Activated naive CD8-positive, alpha-beta T cell treated with anti-CD3 and anti-CD28 coated beads, Interleukin-2, amount 50 U/mL, for 24 hours (primary cell): ENCODE data around the gene TCP1.
"Not testable (repeated sequence)": the region's sequence is repeated elsewhere in the genome, so short reads cannot be mapped to it uniquely, and the experiment has no call there.

Source experiments
- ATAC-seq: fragments of 150-1000 bp; cut with Tn5 transposase; one replicate; pipeline ENCODE4 v1.10.0; 2021
- DNase-seq: peaks from one replicate; pipeline ENCODE4 v3.0.0; 2021
- H3K27ac Mint-ChIP-seq: one replicate; pipeline ENCODE4 v1.8.0; 2021; ENCODE audit warnings: mild to moderate bottlenecking, mixed read lengths
- H3K27me3 Mint-ChIP-seq: one replicate; pipeline ENCODE4 v1.8.0; 2021; ENCODE audit warnings: mixed read lengths
- H3K36me3 Mint-ChIP-seq: one replicate; pipeline ENCODE4 v1.8.0; 2021; ENCODE audit warnings: low read depth, mixed read lengths
- H3K4me1 Mint-ChIP-seq: one replicate; pipeline ENCODE4 v1.8.0; 2021; ENCODE audit warnings: mixed read lengths
- H3K4me3 Mint-ChIP-seq: one replicate; pipeline ENCODE4 v1.8.0; 2021; ENCODE audit warnings: mild to moderate bottlenecking, moderate library complexity, mixed read lengths
- H3K9me3 Mint-ChIP-seq: one replicate; pipeline ENCODE4 v1.8.0; 2021; ENCODE audit warnings: mixed read lengths

TCP1 gene

GRCh38 chr6:159805440-159806020 is 16.1 kb upstream of the TCP1 start:
- Mint-ChIP-seq H3K27ac (no peak overlapping the region), H3K4me3 (no peak overlapping the region), H3K9me3 (no peaks in the 10 kb centered on the region), H3K27me3 (no peaks in the 10 kb centered on the region), H3K4me1 (peaks cover 2% of the 10 kb centered on the region), H3K36me3 (no peaks in the 10 kb centered on the region)
- no peak for ATAC-seq
- no peak for DNase-seq

DNA sequence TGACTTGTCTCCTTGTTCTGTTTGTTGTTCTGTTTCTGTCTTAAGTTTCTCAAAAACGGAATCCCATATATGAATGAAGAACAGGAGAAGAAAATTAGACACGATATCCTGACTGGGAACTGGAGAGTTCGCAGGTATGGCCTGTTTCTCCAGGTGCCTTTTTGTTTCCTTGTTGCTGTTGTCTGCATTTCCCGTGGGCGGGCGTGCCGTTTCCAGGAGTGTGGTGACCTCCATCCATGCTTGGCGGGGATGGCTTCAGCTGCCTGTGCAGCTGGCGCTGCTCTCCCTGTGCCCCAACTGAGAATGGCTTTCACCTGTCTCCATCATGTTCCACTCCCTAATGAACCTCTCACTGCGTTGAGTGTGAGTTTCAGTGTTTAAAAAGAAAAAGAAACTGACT is 15.1 kb upstream of the TCP1 start:
- DNase-seq (no peak), ATAC-seq (no peak)
- no peak overlapping the region for H3K4me3 Mint-ChIP-seq
- no peaks in the 10 kb centered on the region for H3K36me3 Mint-ChIP-seq
- peaks cover under 1% of the 10 kb centered on the region for H3K4me1 Mint-ChIP-seq
- H3K27ac Mint-ChIP-seq = no peak overlapping the region
- no peaks in the 10 kb centered on the region for H3K9me3 Mint-ChIP-seq
- H3K27me3 Mint-ChIP-seq = no peaks in the 10 kb centered on the region

- Mint-ChIP-seq H3K36me3 (peaks cover 18% of the 10 kb centered on the region), H3K27me3 (no peaks in the 10 kb centered on the region), H3K4me3 (no peak overlapping the region), H3K4me1 (peaks cover 12% of the 10 kb centered on the region), H3K27ac (no peak overlapping the region), H3K9me3 (no peaks in the 10 kb centered on the region)
- DNase-seq (no peak), ATAC-seq (no peak)
Observed at GRCh38 chr6:159801935-159802334, 12.5 kb upstream of the TCP1 start.

DNA sequence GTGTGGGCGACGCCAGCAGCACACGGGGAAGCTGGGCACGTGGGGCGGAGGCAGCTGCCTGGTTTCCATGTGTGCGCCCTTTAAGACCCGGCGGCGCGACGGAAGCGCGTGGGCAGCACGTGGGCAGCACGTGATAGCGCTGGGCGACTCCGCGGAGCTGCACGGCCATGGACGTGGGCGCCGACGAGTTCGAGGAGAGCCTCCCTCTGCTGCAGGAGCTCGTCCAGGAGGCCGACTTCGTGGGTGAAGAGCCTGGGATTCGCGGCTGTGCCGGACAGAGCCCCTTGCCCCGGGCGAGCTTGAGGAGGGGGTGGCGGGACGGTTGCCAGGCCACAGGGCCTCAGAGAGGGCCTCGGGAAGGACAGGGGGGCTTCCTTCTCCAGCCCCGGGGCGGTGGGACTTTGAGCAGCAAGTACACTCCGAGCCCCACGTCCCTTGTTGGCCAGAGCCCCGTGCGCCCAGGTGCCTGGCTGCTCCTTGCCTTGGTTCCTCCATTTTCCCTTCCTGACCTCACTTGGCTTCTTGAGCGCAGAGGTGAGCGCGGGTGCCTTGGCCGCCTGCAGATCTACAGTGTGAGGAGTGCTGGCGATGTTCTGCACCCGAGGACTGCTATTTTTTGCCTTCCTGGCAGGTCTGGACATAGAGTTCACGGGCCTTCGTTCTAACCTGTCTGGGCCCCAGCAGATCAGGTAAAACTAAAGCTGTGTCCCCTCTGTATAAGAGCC is 10.9 kb upstream of the TCP1 start, which contains the start of gene PNLDC1:
Gene PNLDC1, plus strand, starts transcription at position 136 of the 725 bp plus-strand sequence. Its CDS starts 32 bp downstream, at position 168.
- Mint-ChIP-seq H3K36me3 (peaks cover 24% of the 10 kb centered on the region), H3K4me3 (no peak within 1 kb of the TSS), H3K27ac (no peak within 1 kb of the TSS), H3K9me3 (no peaks in the 10 kb centered on the region), H3K4me1 (peaks cover 24% of the 10 kb centered on the region), H3K27me3 (no peaks in the 10 kb centered on the region)
- DNase-seq = no peak
- ATAC-seq = no peak

DNA sequence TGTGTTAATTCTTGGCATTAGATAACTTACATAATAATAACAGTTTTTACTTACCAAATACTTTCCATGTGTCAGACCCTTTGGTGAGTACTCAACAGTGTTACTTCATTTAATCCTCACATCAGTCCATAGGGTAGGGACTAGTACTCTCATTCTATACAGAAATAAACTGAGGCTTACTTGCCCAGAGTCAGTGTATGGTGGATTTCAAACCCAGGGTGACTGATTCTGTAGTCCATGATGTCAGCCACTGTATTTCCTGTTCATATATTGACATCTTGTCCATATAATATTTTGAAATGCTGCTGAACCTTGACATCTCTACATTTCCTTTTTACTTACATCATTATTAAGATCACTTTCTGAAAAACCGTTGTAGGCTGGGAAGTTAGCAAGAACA is 8.2 kb upstream of the TCP1 start:
- no peaks in the 10 kb centered on the region for H3K9me3 Mint-ChIP-seq
- no peak overlapping the region for H3K4me3 Mint-ChIP-seq
- no peak for DNase-seq
- H3K27ac Mint-ChIP-seq = peak overlapping the region; percentile 24
- peaks cover 43% of the 10 kb centered on the region for H3K4me1 Mint-ChIP-seq
- H3K27me3 Mint-ChIP-seq = no peaks in the 10 kb centered on the region
- H3K36me3 Mint-ChIP-seq = peaks cover 39% of the 10 kb centered on the region
- no peak for ATAC-seq

DNA sequence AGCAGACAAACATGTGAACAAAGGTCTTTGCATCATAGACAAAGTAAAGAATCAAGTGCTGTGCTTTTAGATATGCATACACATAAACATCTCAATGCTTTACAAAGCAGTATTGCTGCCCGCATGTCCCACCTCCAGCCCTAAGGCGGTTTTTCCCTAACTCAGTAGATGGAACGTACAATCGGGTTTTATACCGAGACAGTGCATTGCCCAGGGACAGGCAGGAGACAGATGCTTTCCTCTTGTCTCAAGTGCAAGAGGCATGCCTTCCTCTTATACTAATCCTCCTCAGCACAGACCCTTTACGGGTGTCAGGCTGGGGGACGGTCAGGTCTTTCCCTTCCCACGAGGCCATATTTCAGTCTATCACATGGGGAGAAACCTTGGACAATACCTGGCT is 5.6 kb upstream of the TCP1 start:
- peaks cover 53% of the 10 kb centered on the region for H3K36me3 Mint-ChIP-seq
- H3K4me3 Mint-ChIP-seq, H3K27me3 Mint-ChIP-seq, ATAC-seq, DNase-seq, H3K27ac Mint-ChIP-seq, H3K9me3 Mint-ChIP-seq: not testable (repeated sequence)
- peaks cover 61% of the 10 kb centered on the region for H3K4me1 Mint-ChIP-seq

GRCh38 chr6:159790956-159791598 is 1.7 kb upstream of the TCP1 start:
- ATAC-seq (no peak), DNase-seq (no peak)
- H3K27me3 Mint-ChIP-seq = peaks cover 3% of the 10 kb centered on the region
- H3K4me3 Mint-ChIP-seq = peak overlapping the region; percentile 91
- H3K27ac Mint-ChIP-seq = peak overlapping the region; percentile 99
- H3K4me1 Mint-ChIP-seq = peaks cover 68% of the 10 kb centered on the region
- H3K9me3 Mint-ChIP-seq = no peaks in the 10 kb centered on the region
- H3K36me3 Mint-ChIP-seq = peaks cover 61% of the 10 kb centered on the region

DNA sequence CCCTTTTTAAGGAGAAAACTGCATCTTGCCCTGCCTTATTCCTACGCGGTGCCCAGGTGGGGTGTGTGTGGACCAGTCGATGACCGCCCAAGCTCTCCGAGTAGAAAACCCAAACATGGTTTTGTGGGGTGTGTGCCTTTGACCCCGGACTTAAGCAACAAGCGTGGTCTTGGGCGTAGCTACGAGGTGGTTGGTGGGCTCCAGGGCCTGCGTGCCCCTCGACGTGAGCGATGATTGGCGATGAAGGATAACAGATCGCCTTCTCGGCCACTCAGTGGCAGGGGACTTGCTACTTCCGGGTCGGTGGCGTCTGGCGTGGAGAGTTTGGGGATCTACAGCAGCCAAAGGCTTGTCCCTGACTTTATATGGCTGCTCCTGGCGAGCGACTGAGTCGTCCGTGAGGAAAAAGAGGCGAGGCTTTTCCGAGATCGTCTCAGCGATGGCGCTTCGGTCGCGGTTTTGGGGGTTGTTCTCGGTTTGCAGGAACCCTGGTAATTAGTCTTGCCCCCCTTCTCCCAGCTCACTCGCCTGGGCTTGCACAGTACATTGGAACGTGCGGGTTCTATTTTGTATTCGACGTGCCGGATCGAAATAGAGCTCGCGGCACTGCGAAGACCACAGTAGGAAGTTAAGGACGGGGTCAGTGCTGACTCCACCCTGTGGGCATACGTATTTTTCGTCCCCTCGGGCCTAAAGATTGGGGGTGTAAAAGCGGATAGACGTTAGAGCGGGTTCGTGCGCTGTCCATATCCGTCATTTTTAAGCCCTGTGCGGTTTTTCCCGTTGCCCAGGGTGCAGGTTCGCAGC is 950 bp upstream of the TCP1 start, which contains the start of gene MRPL18:
Gene MRPL18, plus strand, starts transcription at position 319 of the 807 bp plus-strand sequence. Its CDS starts 121 bp downstream, at position 440.
- ATAC-seq (peak; percentile 92), DNase-seq (peak; percentile 88)
- H3K27me3 Mint-ChIP-seq = peaks cover 3% of the 10 kb centered on the region
- no peaks in the 10 kb centered on the region for H3K9me3 Mint-ChIP-seq
- peaks cover 66% of the 10 kb centered on the region for H3K36me3 Mint-ChIP-seq
- H3K4me1 Mint-ChIP-seq = peaks cover 72% of the 10 kb centered on the region
- peak within 1 kb of the TSS; percentile 99 for H3K27ac Mint-ChIP-seq
- peak within 1 kb of the TSS; percentile 91 for H3K4me3 Mint-ChIP-seq

DNA sequence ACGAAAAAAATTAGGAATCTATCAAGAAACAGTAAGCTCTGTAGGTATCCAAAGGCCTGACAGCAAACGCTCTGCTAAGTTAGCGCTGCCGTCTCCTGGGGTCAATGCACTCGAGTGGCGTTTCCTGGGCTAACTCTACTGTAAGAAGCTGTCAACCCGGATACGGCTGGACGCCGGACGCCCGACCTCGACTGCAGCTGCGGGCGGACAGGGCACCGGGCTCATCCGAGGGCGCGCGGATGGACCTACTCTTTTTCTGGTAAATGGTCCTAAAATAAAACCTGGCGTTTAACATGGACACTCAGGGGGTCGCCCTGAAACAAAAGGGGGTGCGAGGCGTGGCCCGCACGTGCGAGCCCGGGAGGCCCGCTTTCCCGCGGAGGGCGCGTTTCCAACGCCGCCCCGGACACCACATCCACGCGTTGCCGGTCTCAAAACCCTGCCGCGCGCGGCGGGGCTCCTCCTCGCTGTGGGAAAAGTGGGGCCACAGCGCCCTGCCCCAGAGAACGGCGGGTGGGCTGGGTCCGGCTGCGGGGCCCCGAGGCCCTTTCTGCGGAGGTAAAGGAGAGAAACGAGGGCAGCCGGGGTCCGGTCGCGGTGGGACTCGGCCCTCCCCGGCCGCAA is 537 bp downstream of the TCP1 start:
- peaks cover 3% of the 10 kb centered on the region for H3K27me3 Mint-ChIP-seq
- no peaks in the 10 kb centered on the region for H3K9me3 Mint-ChIP-seq
- H3K4me1 Mint-ChIP-seq = peaks cover 76% of the 10 kb centered on the region
- peak overlapping the region; percentile 91 for H3K4me3 Mint-ChIP-seq
- DNase-seq (peak; percentile 40), ATAC-seq (no peak)
- H3K36me3 Mint-ChIP-seq = peaks cover 74% of the 10 kb centered on the region
- H3K27ac Mint-ChIP-seq = peak overlapping the region; percentile 99

- Mint-ChIP-seq H3K4me1 (peaks cover 76% of the 10 kb centered on the region), H3K27ac (peak overlapping the region; percentile 72), H3K36me3 (peaks cover 74% of the 10 kb centered on the region), H3K4me3 (peak overlapping the region; percentile 91), H3K27me3 (peaks cover 3% of the 10 kb centered on the region), H3K9me3 (no peaks in the 10 kb centered on the region)
- ATAC-seq (no peak), DNase-seq (peak; percentile 12)
Observed at GRCh38 chr6:159788276-159788675, 1.1 kb downstream of the TCP1 start.

DNA sequence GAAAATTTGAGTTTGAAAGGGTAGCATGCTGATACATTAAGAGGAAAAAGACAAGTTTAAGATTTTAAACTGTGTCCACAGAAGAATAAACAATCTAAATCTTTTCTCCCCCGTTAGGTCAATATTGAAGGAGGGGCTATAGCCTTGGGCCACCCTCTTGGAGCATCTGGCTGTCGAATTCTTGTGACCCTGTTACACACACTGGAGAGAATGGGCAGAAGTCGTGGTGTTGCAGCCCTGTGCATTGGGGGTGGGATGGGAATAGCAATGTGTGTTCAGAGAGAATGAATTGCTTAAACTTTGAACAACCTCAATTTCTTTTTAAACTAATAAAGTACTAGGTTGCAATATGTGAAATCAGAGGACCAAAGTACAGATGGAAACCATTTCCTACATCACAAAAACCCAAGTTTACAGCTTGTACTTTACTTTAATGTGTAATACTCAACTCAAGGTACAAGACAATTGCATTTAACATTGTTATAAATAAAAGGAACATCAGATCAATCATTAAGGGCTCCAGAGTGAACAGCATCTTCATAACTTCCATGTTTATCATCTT is 10.8 kb downstream of the TCP1 start:
- Mint-ChIP-seq H3K9me3 (no peaks in the 10 kb centered on the region), H3K4me1 (peaks cover 21% of the 10 kb centered on the region), H3K27me3 (no peaks in the 10 kb centered on the region), H3K4me3 (no peak overlapping the region), H3K27ac (peak overlapping the region; percentile 17), H3K36me3 (peaks cover 70% of the 10 kb centered on the region)
- ATAC-seq (no peak), DNase-seq (no peak)

GRCh38 chr6:159778131-159778530 is 11.3 kb downstream of the TCP1 start:
- Mint-ChIP-seq H3K9me3 (no peaks in the 10 kb centered on the region), H3K4me1 (peaks cover 17% of the 10 kb centered on the region), H3K4me3 (no peak overlapping the region), H3K27me3 (no peaks in the 10 kb centered on the region), H3K27ac (no peak overlapping the region), H3K36me3 (peaks cover 66% of the 10 kb centered on the region)
- ATAC-seq = no peak
- DNase-seq = no peak

GRCh38 chr6:159777240-159777904 is 12.0 kb downstream of the TCP1 start:
- no peaks in the 10 kb centered on the region for H3K9me3 Mint-ChIP-seq
- peaks cover 61% of the 10 kb centered on the region for H3K36me3 Mint-ChIP-seq
- H3K4me3 Mint-ChIP-seq = no peak overlapping the region
- DNase-seq (no peak), ATAC-seq (no peak)
- H3K27me3 Mint-ChIP-seq = no peaks in the 10 kb centered on the region
- H3K4me1 Mint-ChIP-seq = peaks cover 10% of the 10 kb centered on the region
- H3K27ac Mint-ChIP-seq = no peak overlapping the region
